ENCODE data around the gene CNEP1R1.

The CNEP1R1 gene

DNA sequence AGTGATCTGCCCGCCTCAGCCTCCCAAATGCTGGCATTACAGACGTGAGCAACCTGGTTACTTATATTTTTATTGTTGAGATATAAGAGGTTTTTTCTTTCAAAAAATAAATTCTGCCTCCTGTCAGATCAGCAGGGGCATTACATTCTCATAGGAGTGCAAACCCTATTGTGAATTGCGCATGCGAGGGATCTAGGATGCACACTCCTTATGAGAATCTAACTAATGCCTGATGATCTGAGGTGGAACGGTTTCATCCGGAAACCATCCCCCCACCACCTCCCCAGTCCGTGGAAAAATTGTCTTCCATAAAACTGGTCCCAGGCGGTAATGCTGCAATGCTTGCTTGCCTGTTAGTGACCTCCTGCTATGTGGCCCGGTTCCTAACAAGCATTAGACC lies 7.5 kb upstream of the CNEP1R1 start:
- DNase-seq (ENCODE audit: low spot score), result no peak

DNA sequence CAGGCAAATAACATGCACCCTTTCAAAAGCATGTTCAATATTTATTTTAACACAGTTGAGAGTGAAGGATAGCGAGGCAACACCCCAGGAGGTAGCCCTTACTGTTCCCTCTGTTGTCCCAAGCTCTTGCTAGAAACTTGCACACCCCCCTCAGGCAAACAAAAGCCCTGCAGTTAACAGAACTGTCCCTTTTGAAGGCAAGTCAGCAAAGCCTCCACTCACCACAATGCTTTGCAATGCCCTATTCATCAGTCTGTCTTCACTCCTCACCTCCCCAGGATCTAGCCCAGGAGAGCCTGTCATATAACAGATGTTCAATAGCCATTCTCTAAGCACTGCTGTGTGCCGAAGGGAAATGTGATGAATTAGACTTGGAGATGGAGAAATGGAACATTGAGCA lies 3.5 kb upstream of the CNEP1R1 start:
- peak; percentile 10 for DNase-seq (ENCODE audit: low spot score)

DNA sequence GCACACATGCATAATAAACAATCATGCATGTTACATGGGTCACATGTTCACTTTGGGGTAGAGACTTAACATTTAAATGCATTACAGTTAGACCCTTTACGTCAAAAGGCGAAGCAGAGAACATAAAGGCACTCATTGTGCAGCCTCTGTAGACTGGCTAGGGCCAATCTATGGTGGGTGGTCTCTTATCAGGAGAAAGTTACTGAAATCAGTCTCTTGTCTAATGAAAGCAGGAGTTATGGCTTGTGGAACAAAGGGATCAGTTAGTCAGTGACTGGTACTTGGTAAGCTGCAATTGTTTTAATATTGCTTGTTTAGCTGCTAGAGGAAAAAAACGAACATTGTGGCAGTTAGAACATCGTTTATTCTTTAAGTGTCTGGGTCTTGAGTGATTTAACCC lies 1.4 kb upstream of the CNEP1R1 start:
- no peak for DNase-seq (ENCODE audit: low spot score)

DNA sequence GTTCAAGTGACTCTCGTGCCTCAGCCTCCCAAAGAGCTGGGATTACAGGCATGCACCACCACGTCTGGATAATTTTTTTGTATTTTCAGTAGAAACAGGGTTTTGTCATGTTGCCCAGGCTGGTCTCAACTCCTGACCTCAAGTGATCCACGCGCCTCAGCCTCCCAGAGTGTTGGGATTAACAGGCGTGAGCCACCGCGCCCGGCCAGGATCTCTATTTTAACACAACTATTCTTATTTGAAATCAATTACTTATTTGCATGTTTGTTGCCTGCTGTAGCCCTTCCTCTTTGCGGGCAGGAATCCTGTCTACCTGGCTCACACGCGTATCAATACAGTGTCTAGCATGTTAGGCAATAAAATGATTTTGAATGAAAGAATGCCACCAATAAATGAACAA lies 818 bp upstream of the CNEP1R1 start:
- DNase-seq (ENCODE audit: low spot score), result no peak

DNA sequence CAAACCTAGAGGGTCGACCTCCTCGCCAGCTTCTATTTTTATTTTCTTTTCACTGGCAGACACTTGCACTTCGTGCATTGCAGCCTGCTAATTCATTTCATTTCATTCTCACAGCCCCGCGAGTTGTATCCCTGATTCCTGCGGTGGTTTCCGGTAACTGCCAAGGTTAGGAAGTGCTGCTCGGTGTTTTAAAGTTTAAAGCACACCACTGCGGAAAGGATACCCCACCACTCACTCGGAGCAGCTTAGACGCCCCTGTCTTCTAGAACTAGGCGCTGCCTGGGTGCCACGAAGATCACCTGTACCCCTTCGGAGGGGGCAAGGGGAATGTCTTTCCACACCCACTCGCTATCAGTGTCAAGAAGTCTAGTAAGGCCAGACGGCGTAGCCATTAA lies 509 bp downstream of the CNEP1R1 start:
- DNase-seq (ENCODE audit: low spot score), result peak; percentile 20

DNA sequence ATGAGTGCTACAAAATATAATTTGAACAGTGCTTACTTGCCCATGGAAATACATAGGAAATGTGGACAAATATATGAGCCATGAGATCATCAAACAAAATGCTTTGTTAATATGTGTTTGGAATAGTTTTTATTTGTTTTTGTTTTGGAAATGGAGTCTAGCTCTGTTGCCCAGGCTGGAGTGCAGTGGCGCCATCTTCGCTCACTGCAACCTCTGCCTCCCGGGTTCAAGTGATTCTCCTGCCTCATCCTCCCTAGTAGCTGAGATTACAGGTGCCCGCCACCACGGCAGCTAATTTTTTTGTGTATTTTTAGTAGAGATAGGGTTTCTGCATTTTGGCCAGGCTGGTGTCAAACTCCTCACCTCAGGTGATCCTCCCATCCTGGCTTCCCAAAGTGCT lies 2.8 kb downstream of the CNEP1R1 start:
- DNase-seq (ENCODE audit: low spot score), result no peak

DNA sequence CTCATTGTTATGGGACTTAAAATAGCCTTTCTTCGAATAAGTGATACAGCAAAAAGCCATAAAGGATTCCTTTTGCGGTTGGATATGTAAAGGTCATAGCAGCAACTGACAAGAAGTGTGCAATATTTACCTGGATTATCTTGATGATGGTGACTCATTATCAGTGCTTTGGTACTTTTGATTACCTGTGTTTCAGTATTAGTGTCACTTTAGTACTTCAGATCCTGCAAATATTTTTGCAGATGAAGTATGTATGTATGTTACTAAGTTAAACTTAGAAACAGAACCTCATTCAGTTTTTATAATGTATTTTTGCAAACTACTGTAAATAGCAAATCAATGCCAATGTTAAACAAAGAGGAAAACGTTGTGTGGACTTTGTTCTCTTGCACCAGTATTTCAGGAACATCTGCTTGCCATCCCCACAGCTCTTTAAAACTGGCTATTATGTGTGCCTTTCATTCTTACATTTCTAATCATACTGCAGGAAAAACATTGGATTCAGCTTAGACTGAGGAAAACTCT lies 10.5 kb downstream of the CNEP1R1 start:
- no peak for DNase-seq (ENCODE audit: low spot score)

DNA sequence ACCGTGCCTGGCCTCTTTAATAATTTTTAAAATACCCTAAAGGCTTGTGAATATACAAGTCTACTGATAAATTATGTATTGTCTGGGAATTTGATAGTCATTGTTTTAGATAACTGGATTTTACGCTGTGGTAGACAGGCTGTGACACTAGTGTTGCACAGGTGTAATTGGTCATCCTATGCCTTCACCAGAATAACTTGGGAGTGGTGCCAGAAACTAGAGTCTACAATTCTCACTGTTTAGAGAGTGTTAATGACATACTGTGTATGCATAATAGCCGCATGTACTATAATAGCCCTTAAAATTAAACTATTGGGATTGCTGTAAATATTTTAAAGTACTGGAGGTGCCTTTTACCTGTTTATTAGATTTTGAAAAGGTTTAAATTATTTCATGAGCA lies 11.4 kb downstream of the CNEP1R1 start:
- no peak for DNase-seq (ENCODE audit: low spot score)

DNA sequence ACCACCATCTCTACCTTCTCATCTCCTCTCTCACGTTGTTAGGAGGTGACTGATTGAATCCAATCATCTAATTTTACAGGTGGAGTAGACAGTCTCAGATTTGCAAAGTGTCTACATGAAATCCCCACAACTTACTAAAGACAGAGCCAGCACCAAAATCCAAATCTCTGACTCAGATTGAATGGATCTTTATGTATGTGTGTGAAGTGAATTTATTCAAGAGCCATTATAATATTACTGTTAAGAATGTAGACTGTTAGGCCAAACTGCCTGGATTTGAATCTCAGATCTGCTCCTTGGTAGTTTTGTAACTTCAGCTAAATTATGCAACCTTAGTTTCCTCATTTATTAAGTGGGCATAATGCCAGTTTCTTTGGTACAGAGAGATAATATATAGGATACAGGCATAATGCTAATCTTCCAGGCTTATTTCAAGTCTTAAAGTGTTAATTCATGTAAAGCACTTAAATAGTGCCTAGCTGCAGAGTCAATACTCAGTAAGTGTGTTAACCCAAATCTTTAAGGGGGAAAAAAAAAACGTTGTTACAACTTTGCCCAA lies 12.7 kb downstream of the CNEP1R1 start:
- no peak for DNase-seq (ENCODE audit: low spot score)

DNA sequence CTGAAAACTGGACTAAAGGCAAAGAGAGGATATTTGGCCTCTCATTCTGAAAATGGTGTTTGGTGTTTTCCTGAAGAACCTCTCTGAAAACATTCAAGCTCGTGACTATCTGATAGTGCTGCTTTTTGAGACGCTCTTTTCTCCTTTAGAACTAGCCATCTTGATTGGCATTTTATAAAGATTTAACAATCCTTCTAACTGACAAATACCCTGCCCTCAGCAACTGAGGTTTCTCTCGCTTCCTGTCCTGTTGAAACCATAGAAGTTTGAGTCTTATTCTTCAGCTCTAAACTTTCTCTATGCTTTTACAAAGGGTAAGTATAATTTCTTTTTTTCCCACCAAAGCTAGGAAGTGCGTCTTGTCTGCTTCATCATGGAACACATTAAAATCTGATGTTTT lies 13.3 kb downstream of the CNEP1R1 start:
- DNase-seq (ENCODE audit: low spot score), result no peak

DNA sequence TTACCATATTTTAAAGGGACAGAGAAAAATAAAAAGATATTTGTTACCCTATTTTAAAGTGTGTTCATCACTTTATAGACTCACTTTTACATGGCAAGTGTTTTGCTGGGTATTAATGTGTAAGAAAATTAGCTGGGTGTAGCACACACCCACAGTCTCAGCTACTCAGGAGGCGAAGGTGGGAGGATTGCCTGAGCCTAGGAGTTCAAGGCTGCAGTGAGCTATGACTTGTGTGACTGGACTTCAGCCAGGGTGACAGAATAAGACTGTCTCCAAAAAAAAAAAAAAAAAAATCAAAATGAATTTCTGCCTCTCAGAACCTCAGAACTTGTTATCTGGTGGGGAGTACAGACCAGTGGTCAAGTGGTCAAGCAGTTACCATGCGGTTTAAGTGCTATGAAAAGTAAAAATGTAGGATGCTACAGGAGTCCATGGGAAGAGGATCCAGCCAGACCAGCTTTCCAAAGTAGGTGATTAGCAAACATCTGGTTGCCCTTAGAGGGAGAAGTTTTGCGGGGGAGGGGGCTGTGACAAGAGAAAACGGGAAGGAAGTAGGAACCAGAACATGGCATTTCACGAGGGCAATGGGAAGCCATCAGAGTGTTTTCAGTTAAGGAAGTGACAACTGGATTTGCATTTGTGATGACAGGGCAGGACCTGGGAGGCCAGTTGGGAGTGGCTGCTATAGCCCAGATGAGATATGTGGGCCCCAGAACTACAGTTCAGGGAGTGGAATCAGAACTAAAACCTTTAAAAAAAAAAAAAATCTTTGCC lies 13.9 kb downstream of the CNEP1R1 start:
- no peak for DNase-seq (ENCODE audit: low spot score)

DNA sequence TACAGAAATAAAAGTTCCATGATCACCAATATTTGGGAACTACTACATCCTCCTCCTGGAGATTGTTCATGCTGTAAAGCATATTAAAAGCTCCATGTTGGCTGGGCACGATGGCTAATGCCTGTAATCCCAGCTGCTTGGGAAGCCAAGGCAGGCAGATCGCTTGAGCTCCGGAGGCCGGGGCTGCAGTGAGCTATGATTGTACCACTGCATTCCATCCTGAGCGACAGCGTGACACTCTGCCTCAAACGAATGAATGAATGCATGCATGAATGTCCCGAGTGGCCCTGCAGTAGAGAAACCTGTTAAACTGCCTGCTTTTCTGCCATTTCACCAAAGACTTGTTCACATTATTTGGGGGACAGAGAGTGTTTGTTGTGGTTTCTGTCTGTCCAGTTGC lies 15.0 kb downstream of the CNEP1R1 start:
- no peak for DNase-seq (ENCODE audit: low spot score)

DNA sequence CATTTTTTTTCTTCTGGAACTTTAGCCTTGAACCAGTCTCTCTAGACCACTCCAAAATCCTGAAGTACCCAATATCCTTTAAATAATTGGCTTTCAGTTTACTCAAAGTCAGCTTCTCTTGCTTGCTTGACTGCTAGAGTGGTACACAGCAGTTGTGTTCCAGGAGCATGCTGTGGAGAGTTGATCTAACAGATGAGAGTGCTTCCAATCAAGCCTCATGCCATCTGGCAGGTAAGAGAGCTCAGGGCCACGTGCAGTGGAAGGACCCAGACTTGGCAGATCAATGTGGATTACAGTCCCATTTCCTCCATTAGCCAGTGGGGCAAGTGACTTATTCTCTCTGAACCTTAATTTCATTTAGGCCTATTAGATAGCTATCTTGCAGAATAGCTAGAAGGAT lies 15.7 kb downstream of the CNEP1R1 start:
- no peak for DNase-seq (ENCODE audit: low spot score)

DNA sequence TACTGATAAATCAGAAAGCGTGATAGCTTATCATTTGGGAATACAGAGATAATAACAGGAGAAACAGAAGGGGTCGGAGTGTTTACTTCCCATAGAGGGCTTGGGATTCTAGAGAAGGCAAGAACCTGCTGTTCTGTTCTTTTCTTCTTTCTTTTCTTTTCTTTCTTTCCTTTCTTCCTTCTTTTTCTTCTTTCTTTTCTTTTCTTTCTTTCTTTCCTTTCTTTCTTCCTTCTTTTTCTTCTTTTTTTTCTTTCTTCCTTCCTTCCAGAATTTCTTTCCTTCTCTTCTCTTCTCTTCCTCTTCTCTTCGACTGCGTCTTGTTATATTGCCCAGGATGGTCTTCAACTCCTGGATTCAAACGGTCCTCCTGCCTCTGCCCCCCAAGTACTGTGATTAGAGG lies 18.3 kb downstream of the CNEP1R1 start:
- no peak for DNase-seq (ENCODE audit: low spot score)

DNA sequence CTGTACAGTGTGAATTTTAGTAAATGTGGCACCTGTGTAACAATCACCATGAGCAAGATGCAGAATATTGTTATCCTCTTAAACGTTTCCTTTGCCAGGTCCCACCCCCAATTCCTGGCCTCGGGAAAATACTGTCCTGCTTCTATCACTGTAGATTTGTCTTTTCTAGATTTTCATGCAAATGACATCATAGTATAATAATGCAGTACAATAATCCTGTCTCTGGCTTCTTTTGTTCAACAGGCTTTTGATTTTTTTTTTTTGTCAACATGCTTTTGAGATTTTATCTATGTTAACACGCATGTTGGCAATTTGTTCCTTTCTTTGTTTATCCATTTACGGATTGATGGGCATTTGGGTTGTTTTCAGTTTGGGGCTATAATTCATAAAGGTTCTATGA lies 20.4 kb downstream of the CNEP1R1 start:
- no peak for DNase-seq (ENCODE audit: low spot score)

DNA sequence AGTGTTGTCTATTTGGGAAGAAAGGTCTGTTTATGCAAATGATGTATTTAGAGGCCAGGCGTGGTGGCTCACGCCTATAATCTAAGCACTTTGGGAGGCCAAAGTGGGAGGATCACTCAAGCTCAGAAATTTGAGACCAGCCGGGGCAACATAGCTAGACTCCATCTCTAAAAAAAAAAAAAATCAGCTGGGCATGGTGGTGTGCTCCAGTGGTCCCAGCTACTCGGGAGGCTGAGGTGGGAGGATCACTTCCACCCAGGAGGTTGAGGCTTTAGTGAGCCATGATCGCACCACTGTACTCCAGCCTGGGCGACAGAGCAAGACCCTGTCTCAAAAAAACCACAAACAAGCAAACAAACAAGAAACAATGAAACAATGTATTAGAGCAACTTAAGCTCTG lies 21.8 kb downstream of the CNEP1R1 start:
- DNase-seq (ENCODE audit: low spot score), result no peak

DNA sequence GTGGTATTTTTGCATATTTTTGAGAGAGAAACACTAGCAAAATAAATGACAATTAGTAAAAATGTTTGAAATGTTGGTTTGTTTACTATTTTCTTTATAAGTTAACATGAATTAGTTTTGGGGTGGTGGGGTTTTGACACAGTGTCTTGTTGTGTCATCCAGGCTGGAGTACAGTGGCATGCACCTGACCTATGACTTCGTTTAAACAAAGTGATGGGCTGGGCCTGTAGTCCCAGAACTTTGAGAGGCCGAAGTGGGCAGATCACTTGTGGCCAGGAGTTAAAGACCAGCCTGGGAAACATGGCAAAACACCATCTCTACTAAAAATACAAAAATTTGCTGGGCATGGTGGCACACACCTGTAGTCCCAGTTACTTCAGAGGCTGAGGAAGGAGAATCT lies 22.8 kb downstream of the CNEP1R1 start:
- no peak for DNase-seq (ENCODE audit: low spot score)

DNA sequence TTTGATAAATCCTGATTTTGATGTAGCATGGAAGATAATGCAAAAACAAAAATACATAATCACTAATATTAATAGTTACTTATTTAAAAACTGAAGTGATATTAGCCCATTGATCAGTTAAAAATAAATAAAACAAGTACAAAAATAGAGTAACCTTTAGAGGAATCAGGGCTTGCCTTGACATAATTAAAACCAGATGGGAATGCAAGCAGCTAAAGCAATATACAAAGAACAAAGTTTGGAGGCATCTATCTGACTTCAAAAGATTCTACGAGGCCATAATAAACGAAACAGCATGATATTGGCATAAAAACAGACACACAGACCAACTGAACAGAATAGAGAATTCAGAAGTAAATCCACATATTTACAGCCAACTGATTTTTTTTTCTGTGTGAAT lies 25.8 kb downstream of the CNEP1R1 start:
- peak; percentile 38 for DNase-seq (ENCODE audit: low spot score)

DNA sequence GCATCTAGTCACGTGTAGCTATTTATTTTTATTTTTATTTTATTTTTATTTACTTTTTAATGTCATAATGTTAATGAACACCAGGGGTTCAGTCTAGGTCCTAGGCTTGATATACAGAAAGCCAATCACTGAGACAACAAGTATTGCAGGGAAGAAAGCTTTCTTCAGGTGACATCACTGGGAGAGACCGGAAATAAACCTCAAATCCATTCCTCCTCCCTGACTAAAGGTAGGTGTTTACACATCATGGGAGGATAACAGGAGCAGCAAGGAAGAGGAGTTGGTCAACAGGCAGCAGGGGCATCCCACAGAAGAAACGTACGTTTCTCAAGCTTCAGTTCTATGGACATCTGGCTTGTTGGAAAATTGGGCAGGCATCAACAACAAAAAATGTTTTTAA lies 31.2 kb downstream of the CNEP1R1 start:
- DNase-seq (ENCODE audit: low spot score), result no peak

DNA sequence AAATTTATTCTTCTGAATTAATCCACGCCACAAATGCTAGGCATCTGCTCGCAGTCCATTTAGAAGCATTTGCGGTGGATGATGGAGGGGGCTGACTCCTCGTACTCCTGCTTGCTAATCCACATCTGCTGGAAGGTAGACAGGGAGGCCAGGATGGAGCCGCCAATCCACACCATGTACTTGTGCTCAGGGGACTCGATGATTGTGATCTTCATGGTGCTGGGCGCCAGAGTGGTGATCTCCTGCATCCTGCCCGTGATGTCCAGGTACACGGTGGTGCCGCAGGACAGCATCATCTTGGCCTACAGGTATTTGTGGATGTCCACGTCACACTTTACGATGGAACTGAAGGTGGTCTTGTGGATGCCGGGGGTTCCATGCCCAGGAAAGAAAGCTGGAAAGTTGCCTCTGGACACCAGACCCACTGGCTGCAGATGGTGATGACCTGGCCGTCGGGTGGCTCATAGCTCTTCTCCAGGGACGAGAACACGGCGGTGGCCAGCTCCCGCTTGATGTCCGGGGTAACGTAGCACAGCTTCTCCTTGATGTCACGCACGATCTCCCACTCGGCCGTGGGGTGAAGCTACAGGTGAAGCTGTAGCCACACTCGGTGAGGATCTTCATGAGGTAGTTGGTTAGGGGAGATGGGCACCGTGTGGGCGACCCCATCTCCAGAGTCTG lies 33.2 kb downstream of the CNEP1R1 start:
- no peak for DNase-seq (ENCODE audit: low spot score)

DNA sequence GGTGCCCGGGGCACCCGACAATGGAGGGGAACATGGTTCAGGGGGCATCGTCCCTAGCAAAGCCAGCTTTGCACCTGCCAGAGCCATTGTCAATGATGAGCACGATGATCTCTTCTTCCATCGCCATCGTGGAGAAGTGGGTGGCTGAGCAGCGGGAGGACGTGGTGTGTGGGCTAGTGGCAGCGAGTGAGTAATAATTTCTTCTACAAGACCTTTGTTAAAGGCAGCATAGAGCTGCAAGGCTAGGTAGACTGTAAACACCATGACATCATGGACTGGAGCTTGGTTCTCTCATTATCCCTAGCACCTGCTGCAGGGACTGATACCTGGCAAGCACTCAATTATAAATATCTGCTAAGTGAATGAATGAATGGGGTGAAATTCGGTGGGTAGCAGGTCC lies 34.1 kb downstream of the CNEP1R1 start:
- DNase-seq (ENCODE audit: low spot score), result no peak

DNA sequence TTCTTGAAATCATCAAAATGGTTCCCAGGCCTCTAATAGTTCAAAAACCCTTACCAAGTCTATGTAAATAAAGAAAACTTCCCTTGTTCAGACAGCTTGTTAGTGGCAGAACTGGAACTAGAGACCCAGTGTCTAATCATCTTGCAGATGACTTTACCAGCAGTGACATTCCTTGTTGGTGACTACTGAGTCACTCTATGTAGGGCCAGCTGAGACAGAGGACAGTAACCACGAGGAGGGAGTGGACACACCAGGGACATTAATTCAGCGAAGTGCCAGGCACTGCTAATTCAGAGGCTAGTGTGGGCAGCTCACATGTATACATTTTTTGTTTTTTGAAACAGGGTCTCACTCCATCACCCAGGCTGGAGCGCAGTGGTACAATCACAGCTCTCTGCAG lies 34.6 kb downstream of the CNEP1R1 start:
- DNase-seq (ENCODE audit: low spot score), result no peak

DNA sequence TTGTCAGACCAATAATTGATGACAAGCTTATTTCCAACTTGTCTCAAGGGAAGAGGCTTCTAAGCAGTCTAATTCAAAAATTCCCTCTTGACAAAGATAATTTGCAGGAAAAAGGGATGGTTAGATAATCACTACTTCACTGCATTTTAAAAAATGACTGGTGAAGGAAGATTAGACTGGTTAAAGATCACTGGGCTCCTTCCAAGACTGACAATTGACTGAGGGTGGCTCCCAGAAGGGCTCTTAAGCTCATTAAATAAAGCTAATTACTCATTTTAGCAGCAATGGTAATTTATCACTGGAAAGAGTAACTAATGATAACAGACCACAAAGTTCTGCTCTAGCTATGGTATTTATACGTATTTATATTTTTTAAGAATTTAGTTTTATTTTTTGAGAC lies 36.3 kb downstream of the CNEP1R1 start:
- DNase-seq (ENCODE audit: low spot score), result no peak

DNA sequence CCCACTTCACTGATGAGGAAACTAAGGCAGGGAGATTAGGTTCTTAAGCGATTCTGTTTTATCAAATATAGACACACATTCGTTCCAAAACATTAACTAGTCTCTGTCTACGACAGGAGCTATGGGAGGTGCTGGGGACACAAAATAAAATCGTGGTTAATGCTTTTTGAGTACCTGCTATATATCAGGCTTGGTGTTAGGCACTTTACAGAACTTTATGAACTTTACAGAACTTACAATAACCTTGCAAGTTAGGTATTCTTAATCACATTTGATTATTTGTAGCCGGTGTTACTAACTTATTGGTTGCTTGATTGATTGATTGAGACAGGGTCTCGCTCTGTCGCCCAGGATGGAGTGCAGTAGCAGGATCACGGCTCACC lies 40.2 kb downstream of the CNEP1R1 start:
- DNase-seq (ENCODE audit: low spot score), result no peak

All from AG08395 (cell line).